Neutrophil (primary cell): Measurements from ENCODE around the gene MXI1.

Experiments
- H3K27ac ChIP-seq: fragments of 200-600 bp; sonication (generic); 2 replicates; pipeline ENCODE4 v1.5.1; 2016; ENCODE audit warnings: mild to moderate bottlenecking, moderate library complexity
- H3K27me3 ChIP-seq: fragments of 200-600 bp; sonication (generic); 2 replicates; pipeline ENCODE4 v1.6.0; 2016; ENCODE audit warnings: mild to moderate bottlenecking
- H3K36me3 ChIP-seq: fragments of 200-600 bp; sonication (generic); 2 replicates; pipeline ENCODE4 v1.5.1; 2017
- H3K4me1 ChIP-seq, 2 experiments: fragments of 200-600 bp in 1 of 2; sonication (generic) in 1 of 2; 1 replicate in 1 of 2; 2 replicates in 1 of 2; pipeline versions ENCODE4 v1.5.1 to v1.6.1; 2013 to 2016; ENCODE audit warnings: low read depth in 1 of 2, low read length in 1 of 2, mild to moderate bottlenecking in 1 of 2, moderate library complexity in 1 of 2; ENCODE audit not compliant: control insufficient read depth in 1 of 2, insufficient read depth in 1 of 2
- H3K4me3 ChIP-seq, 2 experiments: fragments of 200-600 bp in 1 of 2; sonication (generic) in 1 of 2; 1 replicate in 1 of 2; 2 replicates in 1 of 2; pipeline ENCODE4 v1.5.1; 2013 to 2016; ENCODE audit warnings: low read depth in 1 of 2, low read length in 1 of 2, mild to moderate bottlenecking in 1 of 2, moderate library complexity in 1 of 2
- H3K9me3 ChIP-seq: fragments of 200-600 bp; sonication (generic); 2 replicates; pipeline ENCODE4 v1.5.1; 2016
- TF ChIP-seq, protein P1 (sequence below): fragments of 200-600 bp; sonication (generic); IDR thresholded peaks from 2 replicates; pipeline ENCODE4 v1.5.1; 2016; ENCODE audit warnings: antibody characterized with exemption

MXI1 gene

DNA sequence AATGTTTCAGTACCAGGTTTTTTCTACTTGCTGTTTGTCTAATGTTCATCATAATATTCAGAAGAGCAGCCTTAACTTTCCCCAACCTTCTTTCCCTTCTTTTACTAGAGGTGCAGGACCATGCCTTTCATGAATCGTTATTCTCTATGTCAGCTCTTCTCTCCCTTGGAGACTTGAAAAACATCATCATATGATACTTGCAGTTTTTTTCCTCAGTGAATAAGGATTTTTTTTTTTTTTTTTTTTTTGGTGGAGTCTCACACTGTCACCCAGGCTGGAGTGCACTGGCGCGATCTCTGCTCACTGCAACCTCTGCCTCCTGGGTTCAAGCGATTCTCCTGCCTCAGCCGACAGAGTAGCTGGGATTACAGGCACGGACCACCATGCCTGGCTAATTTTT, 67.2 kb downstream of the MXI1 start:
- TF ChIP-seq, protein P1, sequence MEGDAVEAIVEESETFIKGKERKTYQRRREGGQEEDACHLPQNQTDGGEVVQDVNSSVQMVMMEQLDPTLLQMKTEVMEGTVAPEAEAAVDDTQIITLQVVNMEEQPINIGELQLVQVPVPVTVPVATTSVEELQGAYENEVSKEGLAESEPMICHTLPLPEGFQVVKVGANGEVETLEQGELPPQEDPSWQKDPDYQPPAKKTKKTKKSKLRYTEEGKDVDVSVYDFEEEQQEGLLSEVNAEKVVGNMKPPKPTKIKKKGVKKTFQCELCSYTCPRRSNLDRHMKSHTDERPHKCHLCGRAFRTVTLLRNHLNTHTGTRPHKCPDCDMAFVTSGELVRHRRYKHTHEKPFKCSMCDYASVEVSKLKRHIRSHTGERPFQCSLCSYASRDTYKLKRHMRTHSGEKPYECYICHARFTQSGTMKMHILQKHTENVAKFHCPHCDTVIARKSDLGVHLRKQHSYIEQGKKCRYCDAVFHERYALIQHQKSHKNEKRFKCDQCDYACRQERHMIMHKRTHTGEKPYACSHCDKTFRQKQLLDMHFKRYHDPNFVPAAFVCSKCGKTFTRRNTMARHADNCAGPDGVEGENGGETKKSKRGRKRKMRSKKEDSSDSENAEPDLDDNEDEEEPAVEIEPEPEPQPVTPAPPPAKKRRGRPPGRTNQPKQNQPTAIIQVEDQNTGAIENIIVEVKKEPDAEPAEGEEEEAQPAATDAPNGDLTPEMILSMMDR = no peak
- Histone ChIP-seq H3K27me3 (no peaks in the 10 kb centered on the region), H3K36me3 (no peaks in the 10 kb centered on the region), H3K9me3 (no peaks in the 10 kb centered on the region), H3K27ac (no peak overlapping the region), H3K4me3 (no peak overlapping the region), H3K4me1 (peaks cover 15 to 24% of the 10 kb centered on the region in 2 experiments)

DNA sequence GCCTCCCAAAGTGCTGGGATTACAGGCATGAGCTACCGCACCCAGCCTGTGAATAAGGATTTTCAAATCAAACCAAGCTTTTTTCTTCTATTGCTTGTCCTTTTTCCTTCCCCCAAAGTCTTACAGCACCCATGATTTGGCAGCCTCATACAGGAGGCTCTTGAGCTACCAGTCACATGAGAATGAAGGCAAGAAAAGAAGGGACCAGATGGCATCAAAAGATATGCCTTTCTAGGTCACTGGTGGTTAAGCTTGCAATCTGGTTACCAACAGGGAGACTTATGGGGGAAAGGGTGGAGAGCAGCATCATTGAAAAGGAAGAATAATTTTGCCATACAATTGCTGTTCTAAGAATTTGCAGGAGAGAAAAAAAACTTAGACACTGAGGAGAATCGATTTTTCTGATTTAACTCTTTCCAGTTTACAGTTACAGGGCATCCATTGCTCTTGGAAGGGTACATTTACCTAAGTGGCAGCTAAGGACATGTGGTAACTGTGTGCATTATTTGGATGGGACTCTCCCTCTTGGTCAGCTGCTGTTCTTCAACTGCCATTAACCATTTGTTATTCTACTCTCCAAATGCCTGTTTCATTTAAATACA, 67.8 kb downstream of the MXI1 start:
- TF ChIP-seq, protein P1 = no peak
- no peak overlapping the region for H3K4me3 ChIP-seq
- H3K27me3 ChIP-seq = no peaks in the 10 kb centered on the region
- H3K36me3 ChIP-seq = peaks cover 3% of the 10 kb centered on the region
- H3K9me3 ChIP-seq = no peaks in the 10 kb centered on the region
- H3K4me1 ChIP-seq = peaks cover 15 to 23% of the 10 kb centered on the region in 2 experiments
- no peak overlapping the region for H3K27ac ChIP-seq

DNA sequence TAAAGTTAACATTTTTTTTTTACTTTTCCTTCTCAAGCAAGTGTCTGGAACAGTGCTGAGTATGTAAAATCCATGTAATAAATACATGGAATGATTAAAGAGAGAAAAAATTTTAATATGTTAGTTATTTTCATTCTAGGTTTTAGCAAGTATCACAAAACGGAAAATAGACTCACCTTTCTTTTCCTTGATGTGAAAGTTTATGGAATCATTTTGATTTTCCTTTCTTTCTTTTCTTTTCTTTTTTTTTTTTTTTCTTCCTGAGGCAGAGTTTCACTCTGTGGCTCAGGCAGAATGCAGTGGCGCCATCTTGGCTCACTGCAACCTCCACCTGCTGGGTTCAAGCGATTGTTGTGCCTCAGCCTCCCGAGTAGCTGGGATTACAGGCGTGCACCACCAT, 69.2 kb downstream of the MXI1 start:
- Histone ChIP-seq H3K9me3 (no peaks in the 10 kb centered on the region), H3K4me3 (no peak overlapping the region), H3K27me3 (no peaks in the 10 kb centered on the region), H3K4me1 (peaks cover 15 to 23% of the 10 kb centered on the region in 2 experiments), H3K36me3 (peaks cover 12% of the 10 kb centered on the region), H3K27ac (no peak overlapping the region)
- TF ChIP-seq, protein P1 = no peak

DNA sequence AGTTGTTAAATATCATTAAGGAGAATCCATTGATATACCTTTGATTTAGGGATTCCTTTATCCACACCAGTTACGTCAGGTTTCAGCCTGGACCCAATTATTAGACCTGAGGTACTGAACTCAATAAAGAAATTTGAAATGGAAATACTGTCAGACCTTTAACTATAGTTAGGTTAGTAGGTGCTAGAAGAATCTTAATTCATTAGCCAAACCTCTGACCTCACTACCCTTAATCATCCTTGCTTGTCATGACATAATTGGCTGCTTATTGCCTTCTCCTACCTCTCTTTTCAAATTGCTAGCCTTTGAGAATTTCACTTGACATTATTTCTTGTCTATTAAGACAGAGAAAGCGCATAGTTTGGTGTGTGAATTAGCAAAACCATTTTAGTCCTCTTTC, 70.2 kb downstream of the MXI1 start:
- Histone ChIP-seq H3K4me1 (peaks cover 15 to 23% of the 10 kb centered on the region in 2 experiments), H3K27me3 (no peaks in the 10 kb centered on the region), H3K27ac (no peak overlapping the region), H3K36me3 (peaks cover 12% of the 10 kb centered on the region), H3K4me3 (no peak overlapping the region), H3K9me3 (no peaks in the 10 kb centered on the region)
- TF ChIP-seq, protein P1 = no peak

DNA sequence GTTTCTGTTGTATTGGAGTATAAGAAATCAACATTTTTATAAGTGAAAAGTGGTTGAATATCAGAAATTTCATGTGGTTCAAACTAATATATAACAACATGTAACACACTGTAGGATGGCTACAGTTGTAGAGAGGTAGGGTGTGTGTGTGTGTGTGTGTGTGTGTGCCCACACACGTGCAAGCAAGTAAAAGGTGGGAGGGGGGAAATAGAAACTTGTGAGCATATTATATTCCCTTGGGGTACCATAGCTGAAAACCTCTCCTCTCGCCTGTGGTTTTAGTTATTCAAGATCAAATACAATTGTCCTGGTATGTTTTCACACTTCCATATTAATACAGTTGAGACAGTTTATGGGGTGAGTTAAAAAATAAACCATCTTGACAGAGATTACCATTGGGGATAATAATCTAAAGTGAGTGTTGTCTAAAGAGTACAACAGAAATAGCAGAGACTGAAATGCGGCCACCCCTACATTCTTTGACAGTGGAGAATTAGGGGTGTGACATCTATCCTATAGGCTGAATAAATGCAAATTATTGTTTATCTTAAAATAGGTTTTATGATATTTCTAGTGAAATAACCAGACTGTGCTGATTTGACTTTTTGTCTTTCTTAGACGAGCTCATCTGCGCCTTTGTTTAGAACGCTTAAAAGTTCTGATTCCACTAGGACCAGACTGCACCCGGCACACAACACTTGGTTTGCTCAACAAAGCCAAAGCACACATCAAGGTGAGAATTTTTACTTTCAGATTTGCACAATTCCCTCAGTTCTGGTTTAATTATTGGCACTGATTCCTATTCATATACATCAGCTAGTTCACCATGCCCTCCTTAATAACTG, 71.4 kb downstream of the MXI1 start:
- H3K4me3 ChIP-seq = no peak overlapping the region
- peak overlapping the region; percentile 48 for H3K27ac ChIP-seq
- TF ChIP-seq, protein P1 = no peak

More for the DNA sequence above, 71.4 kb downstream of the MXI1 start:
- peaks cover 12% of the 10 kb centered on the region for H3K36me3 ChIP-seq
- H3K27me3 ChIP-seq = no peaks in the 10 kb centered on the region
- H3K9me3 ChIP-seq = no peaks in the 10 kb centered on the region
- H3K4me1 ChIP-seq = peaks cover 7 to 15% of the 10 kb centered on the region in 2 experiments
